HepG2 (cell line): ENCODE results near the gene PRMT7. TPM values are rescaled to one million over a fixed set of nuclear protein-coding genes. Genes with fewer than 3 reads are reported as not detected.
A peak's percentile ranks its signal among the peaks of the same experiment; 100 is the strongest.

Experiments
- ATAC-seq: fragments of 200-7000 bp; cut with Tn5 transposase; 3 replicates; pipeline ENCODE4 v1.9.1; 2020; ENCODE audit warnings: mild to moderate bottlenecking, moderate library complexity
- BruUV-seq: library from RNA; stranded (reverse); fragments of 400-500 nt; replicated peaks from 2 replicates; lab custom pipeline; 2021; lab: Mats Ljungman, UMichigan
- CTCF ChIA-PET: fragments of 300-600 bp; formaldehyde crosslinking; extraction: SDS; loops from one replicate; lab custom pipeline; 2021; ENCODE audit warnings: low total read pairs, inconsistent platforms, low intra/inter-chr PET ratio; lab: Yijun Ruan, JAX
- POLR2A ChIA-PET: fragments of 350-600 bp; sonication (Branson Sonifier 250); formaldehyde crosslinking; loops from one replicate; lab custom pipeline; 2020; ENCODE audit warnings: antibody characterized with exemption, inconsistent platforms; lab: Yijun Ruan, JAX
- DNase-seq: peaks from one replicate; pipeline ENCODE4 v3.0.0-alpha.2; 2015; ENCODE audit warnings: low spot score
- FAIRE-seq: peaks from 3 replicates; lab custom pipeline; 2011; peaks lifted over from hg19 to GRCh38; lab: Jason Lieb, UNC
- H2AFZ ChIP-seq: one replicate; pipeline ENCODE4 v1.6.1; 2011; ENCODE audit warnings: low read length, inconsistent platforms
- H3K27ac ChIP-seq: fragments of 300-600 bp; 3 replicates; pipeline ENCODE4 v1.8.0; 2011; ENCODE audit warnings: mixed run types, mild to moderate bottlenecking, mixed read lengths, low read length, inconsistent platforms; ENCODE audit not compliant: insufficient read depth; ENCODE audit errors: extremely low read length
- H3K27me3 ChIP-seq, 2 experiments: fragments of 200-600 bp in 1 of 2; 2 replicates in 1 of 2; 3 replicates in 1 of 2; pipeline versions ENCODE4 v1.6.0 to v1.8.0; 2011; ENCODE audit warnings: low read length in 2 of 2, mild to moderate bottlenecking in 2 of 2, moderate library complexity in 2 of 2, inconsistent platforms in 1 of 2; ENCODE audit not compliant: insufficient read depth in 2 of 2, control insufficient read depth in 1 of 2
- H3K36me3 ChIP-seq, 2 experiments: fragments of 200-600 bp in 1 of 2; replicated peaks in 1 of 2; 2 replicates in 1 of 2; 3 replicates in 1 of 2; pipeline versions ENCODE4 v1.5.1 to v1.8.0; 2011; ENCODE audit warnings: low read length in 2 of 2, inconsistent platforms in 1 of 2; ENCODE audit not compliant: insufficient read depth in 2 of 2, control insufficient read depth in 1 of 2
- H3K4me1 ChIP-seq: 2 replicates; pipeline ENCODE4 v1.5.1; 2012; ENCODE audit warnings: low read length, inconsistent platforms; ENCODE audit not compliant: insufficient read depth
- H3K4me2 ChIP-seq: 2 replicates; pipeline ENCODE4 v1.6.0; 2011; ENCODE audit warnings: low read depth, low read length, inconsistent platforms
- H3K4me3 ChIP-seq, 3 experiments: fragments of 200-600 bp in 1 of 3; sonication (generic), shearing (Covaris generic) in 1 of 3; replicated peaks in 1 of 3; 2 replicates each; pipeline ENCODE4 v1.5.1; 2011 to 2016; ENCODE audit warnings: low read length in 3 of 3, inconsistent platforms in 2 of 3, low read depth in 2 of 3, mild to moderate bottlenecking in 2 of 3, control low read depth in 1 of 3, mixed read lengths in 1 of 3; ENCODE audit not compliant: insufficient read depth in 1 of 3
- H3K79me2 ChIP-seq: one replicate; pipeline ENCODE4 v1.6.1; 2011; ENCODE audit warnings: low read length, inconsistent platforms; ENCODE audit not compliant: insufficient read depth
- H3K9ac ChIP-seq: 2 replicates; pipeline ENCODE4 v1.6.0; 2011; ENCODE audit warnings: mild to moderate bottlenecking, low read depth, low read length, inconsistent platforms; ENCODE audit not compliant: insufficient read depth
- H3K9me3 ChIP-seq: 2 replicates; pipeline ENCODE4 v1.5.1; 2012; ENCODE audit warnings: mild to moderate bottlenecking, low read length
- H4K20me1 ChIP-seq: 2 replicates; pipeline ENCODE4 v1.6.0; 2011; ENCODE audit warnings: inconsistent platforms, mild to moderate bottlenecking, low read length, moderate library complexity; ENCODE audit not compliant: insufficient read depth
- ESRRA ChIP-seq: sonication (generic); formaldehyde crosslinking; IDR thresholded peaks from 2 replicates; pipeline ENCODE4 v1.5.1; 2020; ENCODE audit warnings: mild to moderate bottlenecking, low read depth, missing genetic modification reagents
- GLI4 ChIP-seq: sonication (generic); formaldehyde crosslinking; IDR thresholded peaks from 2 replicates; pipeline ENCODE4 v1.5.1; 2020; ENCODE audit warnings: missing genetic modification reagents, mild to moderate bottlenecking, moderate library complexity, borderline replicate concordance
- HNF4G ChIP-seq, 2 experiments: sonication (generic) in 1 of 2; formaldehyde crosslinking in 1 of 2; IDR thresholded peaks; 2 replicates each; pipeline versions ENCODE4 v1.4.0 to v1.6.1; 2011 to 2020; ENCODE audit warnings: borderline replicate concordance in 2 of 2, low read depth in 2 of 2, mild to moderate bottlenecking in 2 of 2, low read length in 1 of 2, missing genetic modification reagents in 1 of 2, moderate library complexity in 1 of 2
- RBAK ChIP-seq: sonication (generic); formaldehyde crosslinking; IDR thresholded peaks from 2 replicates; pipeline ENCODE4 v1.5.1; 2020; ENCODE audit warnings: mild to moderate bottlenecking, missing genetic modification reagents
- SMC3 ChIP-seq: IDR thresholded peaks from 2 replicates; pipeline ENCODE4 v1.6.1; 2011; ENCODE audit warnings: low read length, improper control_type of control experiment
- TCF7L2 ChIP-seq: IDR thresholded peaks from 2 replicates; pipeline ENCODE4 v1.6.1; 2011; ENCODE audit warnings: mild to moderate bottlenecking, low read depth, low read length, moderate library complexity
- WIZ ChIP-seq: sonication (generic); formaldehyde crosslinking; IDR thresholded peaks from 2 replicates; pipeline ENCODE4 v1.5.1; 2020; ENCODE audit warnings: mild to moderate bottlenecking, missing genetic modification reagents
- ZNF256 ChIP-seq: sonication (generic); formaldehyde crosslinking; conservative IDR thresholded peaks from 2 replicates; pipeline ENCODE4 v1.4.0; 2020; ENCODE audit warnings: missing genetic modification reagents
- ZNF484 ChIP-seq: sonication (generic); formaldehyde crosslinking; IDR thresholded peaks from 2 replicates; pipeline ENCODE4 v1.5.1; 2020; ENCODE audit warnings: mild to moderate bottlenecking, low read depth, missing genetic modification reagents, borderline replicate concordance
- ZNF549 ChIP-seq: sonication (generic); formaldehyde crosslinking; IDR thresholded peaks from 2 replicates; pipeline ENCODE4 v1.5.0; 2020; ENCODE audit warnings: missing genetic modification reagents
- ZNF644 ChIP-seq: IDR thresholded peaks from 2 replicates; pipeline ENCODE4 v1.6.1; 2016; ENCODE audit warnings: low read depth
- ZNF691 ChIP-seq: sonication (generic); formaldehyde crosslinking; IDR thresholded peaks from 2 replicates; pipeline ENCODE4 v1.4.0; 2020; ENCODE audit warnings: missing genetic modification reagents, low read depth, mild to moderate bottlenecking, borderline replicate concordance
- ZNF7 ChIP-seq: IDR thresholded peaks from 2 replicates; pipeline ENCODE4 v1.6.1; 2016; ENCODE audit warnings: missing biosample characterization, missing genetic modification reagents
- ZNF749 ChIP-seq: sonication (generic); formaldehyde crosslinking; IDR thresholded peaks from 2 replicates; pipeline ENCODE4 v1.8.0; 2022; ENCODE audit warnings: mild to moderate bottlenecking, missing genetic modification reagents, moderate library complexity, borderline replicate concordance
- WGBS: methylation state at CpG from one replicate; pipeline ENCODE4 v1.1.6; 2017; ENCODE audit warnings: low lambda C conversion rate; 5-methylcytosine and 5-hydroxymethylcytosine counted together
- in situ Hi-C: cut with HindIII; loops from 2 replicates; pipeline ENCODE4 v1.10.0; 2017; ENCODE audit warnings: low pct_unique_long_range_greater_than_20kb; ENCODE audit not compliant: extremely low pct_ligation_motif_present
- intact Hi-C: fragments of 100-400 bp; cut with micrococcal nuclease; formaldehyde crosslinking; loops from one replicate; pipeline ENCODE4 v1.10.0; 2022; ENCODE audit not compliant: unreplicated experiment
- polyA plus RNA-seq, 8 experiments: library from polyadenylated mRNA; depleted of rRNA in 3 of 8; stranded (reverse) in 7 of 8; unstranded in 1 of 8; fragments of >200 nt; fragmentation: Illumina TruSeq in 4 of 8; extraction: Trizol in 4 of 8; gene quantifications; 2 replicates each; pipeline versions ENCODE4 v1.2.1 to v1.2.3, GENCODE V29; 2011 to 2016; ENCODE audit warnings: low read depth in 4 of 8, missing spikeins in 1 of 8, mixed read lengths in 1 of 8; ENCODE audit not compliant: insufficient read depth in 1 of 8
- total RNA-seq, 5 experiments: library from RNA; depleted of rRNA; stranded (reverse); fragments of >200 nt; fragmentation: Illumina TruSeq; extraction: Trizol; gene quantifications; 2 replicates each; pipeline ENCODE4 v1.2.3, GENCODE V29; 2016; ENCODE audit warnings: low read depth in 1 of 5

The PRMT7 gene
- total and polyA plus RNA-seq, 2 of the 13 experiments (the other 11 are each of a cell fraction or from before 2014, with no cell fraction given) = 47.5 to 55.0 TPM

DNA sequence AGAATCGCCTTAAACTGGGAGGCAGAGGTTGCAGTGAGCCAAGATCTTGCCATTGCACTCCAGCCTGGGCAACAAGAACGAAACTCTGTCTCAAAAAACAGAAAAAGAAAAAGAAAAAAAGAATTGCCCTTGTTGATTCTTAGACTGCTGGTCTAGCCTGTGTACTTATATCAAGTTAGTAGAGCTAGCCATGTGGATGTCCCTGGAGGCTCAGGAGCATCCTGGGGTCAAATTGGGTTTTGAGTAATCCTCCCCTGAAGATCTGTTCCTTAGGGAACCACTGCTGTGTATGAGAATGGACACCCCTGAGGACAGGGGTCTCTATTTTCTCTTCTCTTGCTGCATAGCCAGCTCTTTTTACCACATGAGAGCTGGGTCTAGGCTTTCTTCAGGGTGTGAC is 21.6 kb upstream of the PRMT7 start:
- no peak overlapping the region for H3K9ac ChIP-seq

DNA sequence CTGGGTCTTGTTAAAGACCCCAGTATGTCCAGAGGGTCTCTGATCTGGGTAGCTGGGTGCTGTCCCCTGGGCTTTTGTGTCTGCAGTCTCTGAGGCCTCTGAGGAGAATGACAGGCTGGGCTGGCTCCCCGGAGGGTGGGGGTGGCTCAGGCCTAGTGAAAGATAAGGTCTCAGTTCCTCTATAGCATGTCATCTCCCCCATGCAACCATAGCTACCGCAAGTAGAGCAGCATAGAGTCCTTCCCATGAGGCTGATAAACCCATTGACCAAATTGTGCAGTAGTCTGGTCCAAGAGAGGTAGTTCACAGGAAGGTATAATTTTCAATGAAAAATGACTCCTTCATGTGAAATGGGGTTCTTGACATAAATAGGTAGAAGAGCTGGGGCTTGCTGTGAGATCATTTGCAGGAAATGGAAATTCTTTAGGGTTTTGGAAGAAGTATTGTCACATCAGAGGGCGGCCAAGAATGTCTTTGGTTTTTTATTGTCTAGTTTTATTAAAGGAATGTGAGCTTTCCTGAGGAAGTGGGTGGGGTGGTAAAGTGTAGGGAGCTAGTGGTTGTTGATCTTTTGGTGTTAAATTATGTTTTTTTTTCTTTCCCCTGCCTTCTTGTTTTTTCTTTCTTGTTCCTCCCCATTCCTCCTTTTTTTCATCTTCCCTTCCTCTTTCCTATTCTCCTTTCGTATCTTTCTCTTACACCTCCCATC is 21.0 kb upstream of the PRMT7 start:
- TF ChIP-seq TCF7L2 (no peak), ZNF549 (no peak), ZNF7 (CRISPR knock-in tag) (no peak), HNF4G (IDR thresholded peaks at IDR 0.05; ENCODE audit: borderline replicate concordance, low read depth, low read length) (no peak), HNF4G (CRISPR knock-in tag; IDR thresholded peaks at IDR 0.05; ENCODE audit: borderline replicate concordance, low read depth) (no peak), ZNF691 (no peak), ESRRA (CRISPR knock-in tag) (no peak), ZNF644 (no peak), RBAK (no peak)
- Histone ChIP-seq H3K4me2 (no peak overlapping the region), H3K9me3 (no peaks in the 10 kb centered on the region), H3K4me1 (peaks cover 19% of the 10 kb centered on the region), H4K20me1 (no peaks in the 10 kb centered on the region), H3K4me3 (no peak overlapping the region), H3K27me3 (no peaks in the 10 kb centered on the region), H3K79me2 (peaks cover 23% of the 10 kb centered on the region), H3K9ac (no peak overlapping the region), H2AFZ (no peak overlapping the region), H3K27ac (no peak overlapping the region), H3K36me3 (peaks cover 53 to 87% of the 10 kb centered on the region in 2 experiments)
- no TSS peak for BruUV-seq
- CTCF ChIA-PET = no interaction called here
- 98% methylated on average over 3 of the region's 4 CpGs for WGBS
- in situ Hi-C loops (no loop called here), intact Hi-C loops (no loop called here)
- DNase-seq (no peak), FAIRE-seq (no peak), ATAC-seq (no peak)
- POLR2A ChIA-PET = interaction anchor here (0.8 to 2.4 kb wide), 2 partner anchors 21 to 26 kb away, joined by 3 to 6 read pairs; partner anchors contain the start of genes PRMT7, SLC7A6 and SLC7A6OS

More for the DNA sequence above, 21.6 kb upstream of the PRMT7 start:
- Histone ChIP-seq H3K4me3 (no peak overlapping the region), H3K36me3 (peaks cover 49 to 82% of the 10 kb centered on the region in 2 experiments), H4K20me1 (no peaks in the 10 kb centered on the region), H3K9me3 (no peaks in the 10 kb centered on the region), H2AFZ (no peak overlapping the region), H3K27me3 (no peaks in the 10 kb centered on the region), H3K4me2 (no peak overlapping the region), H3K4me1 (peaks cover 25% of the 10 kb centered on the region), H3K27ac (no peak overlapping the region), H3K79me2 (peaks cover 27% of the 10 kb centered on the region)
- BruUV-seq = TSS peak; percentile 20
- in situ Hi-C loops = no loop called here
- no peak for DNase-seq
- FAIRE-seq = no peak
- ATAC-seq = no peak
- no peak for TF ChIP-seq ZNF749 (CRISPR knock-in tag)
- no peak for TF ChIP-seq SMC3
- TF ChIP-seq ZNF256 = no peak
- TF ChIP-seq ZNF484 (CRISPR knock-in tag) = no peak
- TF ChIP-seq WIZ (CRISPR knock-in tag) = no peak
- TF ChIP-seq GLI4 (CRISPR knock-in tag) = no peak
- WGBS = 96% methylated on average over 2 of the region's 2 CpGs
- POLR2A ChIA-PET = interaction anchor here (0.8 to 2.4 kb wide), 2 partner anchors 22 to 25 kb away, joined by 3 to 6 read pairs; partner anchors contain the start of genes PRMT7, SLC7A6 and SLC7A6OS
- intact Hi-C loops = no loop called here
- CTCF ChIA-PET = no interaction called here
